OCI-M1 (cell line): ENCODE results near the gene ZC3H8.
"Not testable (repeated sequence)": the region's sequence is repeated elsewhere in the genome, so short reads cannot be mapped to it uniquely, and the experiment has no call there.

Experiments used
- DNase-seq: peaks from one replicate; lab custom pipeline; 2025; lab: John Stamatoyannopoulos, UW

ZC3H8 gene

GRCh38 chr2:112259509-112260294, 4.9 kb upstream of the ZC3H8 start:
- DNase-seq: peak; percentile 91

- no peak for DNase-seq
Observed at GRCh38 chr2:112257575-112257974, 2.7 kb upstream of the ZC3H8 start.

GRCh38 chr2:112256654-112257053, 1.8 kb upstream of the ZC3H8 start:
- peak; percentile 33 for DNase-seq

GRCh38 chr2:112255875-112256274, 1.0 kb upstream of the ZC3H8 start:
- peak; percentile 35 for DNase-seq

- DNase-seq: peak; percentile 36
Observed at GRCh38 chr2:112253261-112253815, 1.5 kb downstream of the ZC3H8 start.

GRCh38 chr2:112251271-112251670, 3.6 kb downstream of the ZC3H8 start:
- no peak for DNase-seq

GRCh38 chr2:112244854-112245253, 10.0 kb downstream of the ZC3H8 start:
- no peak for DNase-seq

- no peak for DNase-seq
Observed at GRCh38 chr2:112243233-112243632, 11.6 kb downstream of the ZC3H8 start.

GRCh38 chr2:112242384-112242783, 12.5 kb downstream of the ZC3H8 start:
- no peak for DNase-seq

- peak; percentile 54 for DNase-seq
Observed at GRCh38 chr2:112239862-112240261, 15.0 kb downstream of the ZC3H8 start.

GRCh38 chr2:112230371-112230770, 24.5 kb downstream of the ZC3H8 start:
- no peak for DNase-seq

- DNase-seq: no peak
Observed at GRCh38 chr2:112229348-112229747, 25.5 kb downstream of the ZC3H8 start.

GRCh38 chr2:112220831-112221230, 34.0 kb downstream of the ZC3H8 start:
- DNase-seq: no peak

GRCh38 chr2:112220186-112220585, 34.7 kb downstream of the ZC3H8 start:
- DNase-seq: no peak

- DNase-seq: no peak
Observed at GRCh38 chr2:112217854-112218253, 37.0 kb downstream of the ZC3H8 start.

GRCh38 chr2:112216167-112216566, 38.7 kb downstream of the ZC3H8 start:
- peak; percentile 14 for DNase-seq

- not testable (repeated sequence) for DNase-seq
Observed at GRCh38 chr2:112207905-112208304, 46.9 kb downstream of the ZC3H8 start.

GRCh38 chr2:112204411-112204810, 50.4 kb downstream of the ZC3H8 start:
- peak; percentile 49 for DNase-seq

GRCh38 chr2:112201696-112202430, 53.0 kb downstream of the ZC3H8 start:
- DNase-seq: peak; percentile 9

- DNase-seq: no peak
Observed at GRCh38 chr2:112199188-112199587, 55.7 kb downstream of the ZC3H8 start.

GRCh38 chr2:112198780-112199179, 56.1 kb downstream of the ZC3H8 start:
- DNase-seq: no peak

- DNase-seq: no peak
Observed at GRCh38 chr2:112197868-112198267, 57.0 kb downstream of the ZC3H8 start.

- DNase-seq: no peak
Observed at GRCh38 chr2:112195950-112196349, 58.9 kb downstream of the ZC3H8 start.
